Thyroid gland (tissue), 4 donors: ENCODE measurements around the gene DLG1.

Experiments
- POLR2A ChIP-seq, 2 donors: fragments of 450-650 bp; IDR thresholded peaks; one replicate each; pipeline ENCODE4 v1.6.1; 2017; ENCODE audit warnings: antibody characterized with exemption in 2 of 2, mild to moderate bottlenecking in 2 of 2, moderate library complexity in 1 of 2
- TF ChIP-seq, protein P1 (sequence below), 6 experiments: fragments of 200-600 bp in 3 of 6; fragments of 450-650 bp in 3 of 6; sonication (generic) in 3 of 6; IDR thresholded peaks; one replicate each; pipeline ENCODE4 v1.5.1; 2016 to 2019; ENCODE audit warnings: antibody characterized with exemption in 6 of 6, mild to moderate bottlenecking in 2 of 6, inconsistent platforms in 1 of 6, moderate library complexity in 1 of 6

- TF ChIP-seq, protein P1, sequence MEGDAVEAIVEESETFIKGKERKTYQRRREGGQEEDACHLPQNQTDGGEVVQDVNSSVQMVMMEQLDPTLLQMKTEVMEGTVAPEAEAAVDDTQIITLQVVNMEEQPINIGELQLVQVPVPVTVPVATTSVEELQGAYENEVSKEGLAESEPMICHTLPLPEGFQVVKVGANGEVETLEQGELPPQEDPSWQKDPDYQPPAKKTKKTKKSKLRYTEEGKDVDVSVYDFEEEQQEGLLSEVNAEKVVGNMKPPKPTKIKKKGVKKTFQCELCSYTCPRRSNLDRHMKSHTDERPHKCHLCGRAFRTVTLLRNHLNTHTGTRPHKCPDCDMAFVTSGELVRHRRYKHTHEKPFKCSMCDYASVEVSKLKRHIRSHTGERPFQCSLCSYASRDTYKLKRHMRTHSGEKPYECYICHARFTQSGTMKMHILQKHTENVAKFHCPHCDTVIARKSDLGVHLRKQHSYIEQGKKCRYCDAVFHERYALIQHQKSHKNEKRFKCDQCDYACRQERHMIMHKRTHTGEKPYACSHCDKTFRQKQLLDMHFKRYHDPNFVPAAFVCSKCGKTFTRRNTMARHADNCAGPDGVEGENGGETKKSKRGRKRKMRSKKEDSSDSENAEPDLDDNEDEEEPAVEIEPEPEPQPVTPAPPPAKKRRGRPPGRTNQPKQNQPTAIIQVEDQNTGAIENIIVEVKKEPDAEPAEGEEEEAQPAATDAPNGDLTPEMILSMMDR (IDR thresholded peaks at IDR 0.05), result no peak
- TF ChIP-seq POLR2A (IDR thresholded peaks at IDR 0.05), result no peak
These were observed 32.7 kb upstream of the DLG1 start for GRCh38 chr3:197331131-197331530.
